ENCODE results near the gene C1QTNF5.

DNA sequence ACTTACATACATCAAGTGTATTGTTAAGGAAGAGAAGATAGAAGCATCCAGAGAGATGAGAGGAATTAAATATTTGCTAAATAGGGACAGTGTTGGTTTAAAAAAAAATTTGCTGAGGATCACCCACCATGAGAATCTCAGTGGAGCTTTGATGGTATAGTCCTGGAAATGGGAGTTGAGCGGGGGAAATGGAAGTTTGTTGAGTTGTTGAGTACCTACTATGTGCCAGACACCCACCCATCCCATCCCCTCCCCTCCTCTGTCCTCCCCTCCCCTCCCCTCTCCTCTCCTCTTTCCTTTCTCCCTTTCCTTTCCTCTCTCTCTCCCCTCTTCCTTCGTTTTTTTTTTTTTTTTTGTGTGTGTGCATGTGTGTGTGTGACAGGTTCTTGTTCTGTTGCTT, 10.5 kb upstream of the C1QTNF5 start:
- TF ChIP-seq EZH2 (IDR thresholded peaks at IDR 0.05; ENCODE audit: low read depth, low read length, severe bottlenecking) (no peak), GABPA (IDR thresholded peaks at IDR 0.05; ENCODE audit: borderline replicate concordance, insufficient read depth, low read length) (no peak), POLR2AphosphoS5 (IDR thresholded peaks at IDR 0.05; ENCODE audit: low read depth, low read length) (no peak), POLR2A (IDR thresholded peaks at IDR 0.05; ENCODE audit: control extremely low read depth in 1 of 2, low read depth in 2 of 2, low read length in 2 of 2) (no peak), SUZ12 (IDR thresholded peaks at IDR 0.05; ENCODE audit: low read length) (no peak)
- TF ChIP-seq, protein P1, sequence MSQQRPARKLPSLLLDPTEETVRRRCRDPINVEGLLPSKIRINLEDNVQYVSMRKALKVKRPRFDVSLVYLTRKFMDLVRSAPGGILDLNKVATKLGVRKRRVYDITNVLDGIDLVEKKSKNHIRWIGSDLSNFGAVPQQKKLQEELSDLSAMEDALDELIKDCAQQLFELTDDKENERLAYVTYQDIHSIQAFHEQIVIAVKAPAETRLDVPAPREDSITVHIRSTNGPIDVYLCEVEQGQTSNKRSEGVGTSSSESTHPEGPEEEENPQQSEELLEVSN (IDR thresholded peaks at IDR 0.05) = no peak
- TF ChIP-seq, protein P2, sequence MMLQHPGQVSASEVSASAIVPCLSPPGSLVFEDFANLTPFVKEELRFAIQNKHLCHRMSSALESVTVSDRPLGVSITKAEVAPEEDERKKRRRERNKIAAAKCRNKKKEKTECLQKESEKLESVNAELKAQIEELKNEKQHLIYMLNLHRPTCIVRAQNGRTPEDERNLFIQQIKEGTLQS (IDR thresholded peaks at IDR 0.05; ENCODE audit: insufficient read depth, low read depth, low read length) = no peak
- TF ChIP-seq, protein P3, sequence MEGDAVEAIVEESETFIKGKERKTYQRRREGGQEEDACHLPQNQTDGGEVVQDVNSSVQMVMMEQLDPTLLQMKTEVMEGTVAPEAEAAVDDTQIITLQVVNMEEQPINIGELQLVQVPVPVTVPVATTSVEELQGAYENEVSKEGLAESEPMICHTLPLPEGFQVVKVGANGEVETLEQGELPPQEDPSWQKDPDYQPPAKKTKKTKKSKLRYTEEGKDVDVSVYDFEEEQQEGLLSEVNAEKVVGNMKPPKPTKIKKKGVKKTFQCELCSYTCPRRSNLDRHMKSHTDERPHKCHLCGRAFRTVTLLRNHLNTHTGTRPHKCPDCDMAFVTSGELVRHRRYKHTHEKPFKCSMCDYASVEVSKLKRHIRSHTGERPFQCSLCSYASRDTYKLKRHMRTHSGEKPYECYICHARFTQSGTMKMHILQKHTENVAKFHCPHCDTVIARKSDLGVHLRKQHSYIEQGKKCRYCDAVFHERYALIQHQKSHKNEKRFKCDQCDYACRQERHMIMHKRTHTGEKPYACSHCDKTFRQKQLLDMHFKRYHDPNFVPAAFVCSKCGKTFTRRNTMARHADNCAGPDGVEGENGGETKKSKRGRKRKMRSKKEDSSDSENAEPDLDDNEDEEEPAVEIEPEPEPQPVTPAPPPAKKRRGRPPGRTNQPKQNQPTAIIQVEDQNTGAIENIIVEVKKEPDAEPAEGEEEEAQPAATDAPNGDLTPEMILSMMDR (IDR thresholded peaks at IDR 0.05; ENCODE audit: control extremely low read depth in 1 of 3, insufficient read depth in 1 of 3, low read depth in 1 of 3, low read length in 3 of 3) = no peak
- TF ChIP-seq, protein P4, sequence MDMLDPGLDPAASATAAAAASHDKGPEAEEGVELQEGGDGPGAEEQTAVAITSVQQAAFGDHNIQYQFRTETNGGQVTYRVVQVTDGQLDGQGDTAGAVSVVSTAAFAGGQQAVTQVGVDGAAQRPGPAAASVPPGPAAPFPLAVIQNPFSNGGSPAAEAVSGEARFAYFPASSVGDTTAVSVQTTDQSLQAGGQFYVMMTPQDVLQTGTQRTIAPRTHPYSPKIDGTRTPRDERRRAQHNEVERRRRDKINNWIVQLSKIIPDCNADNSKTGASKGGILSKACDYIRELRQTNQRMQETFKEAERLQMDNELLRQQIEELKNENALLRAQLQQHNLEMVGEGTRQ (IDR thresholded peaks at IDR 0.05; ENCODE audit: low read length) = no peak

All from H1 (cell line).